Gastrocnemius medialis (tissue), 4 donors: Measurements from ENCODE around the gene PCYOX1L.
"Not testable (repeated sequence)": the region's sequence is repeated elsewhere in the genome, so short reads cannot be mapped to it uniquely, and the experiment has no call there.

Experiments used
- CTCF ChIP-seq, 5 experiments: fragments of 450-650 bp in 3 of 5; fragments of 200-600 bp in 2 of 5; sonication (generic) in 2 of 5; IDR thresholded peaks in 4 of 5; conservative IDR thresholded peaks in 1 of 5; 1 replicate in 4 of 5; 2 replicates in 1 of 5; pipeline ENCODE4 v1.5.1; 2016 to 2019; ENCODE audit warnings: antibody characterized with exemption in 5 of 5, mild to moderate bottlenecking in 3 of 5, moderate library complexity in 3 of 5
- POLR2A ChIP-seq, 2 donors: fragments of 450-650 bp; IDR thresholded peaks; one replicate each; pipeline ENCODE4 v1.6.1; 2017; ENCODE audit warnings: antibody characterized with exemption in 2 of 2, mild to moderate bottlenecking in 2 of 2, moderate library complexity in 2 of 2

- not testable (repeated sequence) for TF ChIP-seq POLR2A (IDR thresholded peaks at IDR 0.05); CTCF (IDR thresholded peaks at IDR 0.05 in 4 of 5, conservative IDR thresholded peaks at IDR 0.05 in 1 of 5)
Measured at GRCh38 chr5:149391076-149391475, 33.2 kb downstream of the PCYOX1L start.
